Measurements from ENCODE around the gene TH. TPM values are rescaled to one million over a fixed set of nuclear protein-coding genes. Genes with fewer than 3 reads are reported as not detected.

Gene TH
- total and polyA plus RNA-seq, 2 experiments from 2014 or later = not detected

GRCh38 chr11:2138068-2138430 lies 33.6 kb downstream of the TH start:
- no peak overlapping the region for H3K27ac ChIP-seq
- peak overlapping the region; percentile 41 for H3K4me3 ChIP-seq
- H3K36me3 ChIP-seq = no peaks in the 10 kb centered on the region
- no peaks in the 10 kb centered on the region for H3K9me3 ChIP-seq (ENCODE audit: low read depth)
- no peak for TF ChIP-seq CTCF (IDR thresholded peaks at IDR 0.05; ENCODE audit: low read depth, low read length)
- peak in 1 of 2 donors; percentile 60 for DNase-seq (ENCODE audit: low read depth in 1 of 2, low spot score in 1 of 2)
- peaks cover 58% of the 10 kb centered on the region for H3K27me3 ChIP-seq
- H3K4me1 ChIP-seq (ENCODE audit: low read depth) = no peaks in the 10 kb centered on the region

GRCh38 chr11:2137202-2138067 lies 34.2 kb downstream of the TH start:
- Histone ChIP-seq H3K27me3 (peaks cover 52% of the 10 kb centered on the region), H3K27ac (no peak overlapping the region), H3K4me1 (ENCODE audit: low read depth) (no peaks in the 10 kb centered on the region), H3K4me3 (peak overlapping the region; percentile 41), H3K36me3 (no peaks in the 10 kb centered on the region), H3K9me3 (ENCODE audit: low read depth) (no peaks in the 10 kb centered on the region)
- peak; percentile 78 to 89 for DNase-seq (ENCODE audit: low read depth in 1 of 2, low spot score in 1 of 2)
- TF ChIP-seq CTCF (IDR thresholded peaks at IDR 0.05; ENCODE audit: low read depth, low read length) = no peak

GRCh38 chr11:2136952-2137201 lies 34.7 kb downstream of the TH start:
- Histone ChIP-seq H3K27me3 (peaks cover 46% of the 10 kb centered on the region), H3K27ac (no peak overlapping the region), H3K9me3 (ENCODE audit: low read depth) (no peaks in the 10 kb centered on the region), H3K4me1 (ENCODE audit: low read depth) (no peaks in the 10 kb centered on the region), H3K4me3 (peak overlapping the region; percentile 41), H3K36me3 (no peaks in the 10 kb centered on the region)
- TF ChIP-seq CTCF (IDR thresholded peaks at IDR 0.05; ENCODE audit: low read depth, low read length) = no peak
- DNase-seq (ENCODE audit: low read depth in 1 of 2, low spot score in 1 of 2) = no peak

GRCh38 chr11:2136209-2136951 lies 35.2 kb downstream of the TH start:
- H3K27ac ChIP-seq = no peak overlapping the region

GRCh38 chr11:2135648-2136201 lies 35.9 kb downstream of the TH start:
- Histone ChIP-seq H3K9me3 (ENCODE audit: low read depth) (no peaks in the 10 kb centered on the region), H3K4me3 (no peak overlapping the region), H3K4me1 (ENCODE audit: low read depth) (no peaks in the 10 kb centered on the region), H3K36me3 (no peaks in the 10 kb centered on the region), H3K27ac (no peak overlapping the region), H3K27me3 (peaks cover 35% of the 10 kb centered on the region)
- no peak for TF ChIP-seq CTCF (IDR thresholded peaks at IDR 0.05; ENCODE audit: low read depth, low read length)
- no peak for DNase-seq (ENCODE audit: low read depth in 1 of 2, low spot score in 1 of 2)

More at GRCh38 chr11:2136209-2136951, 35.2 kb downstream of the TH start:
- Histone ChIP-seq H3K4me3 (peak overlapping the region; percentile 41), H3K36me3 (no peaks in the 10 kb centered on the region), H3K4me1 (ENCODE audit: low read depth) (no peaks in the 10 kb centered on the region), H3K27me3 (peaks cover 41% of the 10 kb centered on the region), H3K9me3 (ENCODE audit: low read depth) (no peaks in the 10 kb centered on the region)
- TF ChIP-seq CTCF (IDR thresholded peaks at IDR 0.05; ENCODE audit: low read depth, low read length) = no peak
- DNase-seq (ENCODE audit: low read depth in 1 of 2, low spot score in 1 of 2) = no peak

Data from cardiac muscle cell (in vitro differentiated cells and primary cell).